ENCODE measurements around the gene CFAP74. TPM values are rescaled to one million over a fixed set of nuclear protein-coding genes. Genes with fewer than 3 reads are reported as not detected.

Gene CFAP74
- total and polyA plus RNA-seq, 9 of the 15 experiments (the other 6 are each of a cell fraction or from before 2014, with no cell fraction given) = 0.03 to 0.15 (median 0.05) TPM; not detected in 6

DNA sequence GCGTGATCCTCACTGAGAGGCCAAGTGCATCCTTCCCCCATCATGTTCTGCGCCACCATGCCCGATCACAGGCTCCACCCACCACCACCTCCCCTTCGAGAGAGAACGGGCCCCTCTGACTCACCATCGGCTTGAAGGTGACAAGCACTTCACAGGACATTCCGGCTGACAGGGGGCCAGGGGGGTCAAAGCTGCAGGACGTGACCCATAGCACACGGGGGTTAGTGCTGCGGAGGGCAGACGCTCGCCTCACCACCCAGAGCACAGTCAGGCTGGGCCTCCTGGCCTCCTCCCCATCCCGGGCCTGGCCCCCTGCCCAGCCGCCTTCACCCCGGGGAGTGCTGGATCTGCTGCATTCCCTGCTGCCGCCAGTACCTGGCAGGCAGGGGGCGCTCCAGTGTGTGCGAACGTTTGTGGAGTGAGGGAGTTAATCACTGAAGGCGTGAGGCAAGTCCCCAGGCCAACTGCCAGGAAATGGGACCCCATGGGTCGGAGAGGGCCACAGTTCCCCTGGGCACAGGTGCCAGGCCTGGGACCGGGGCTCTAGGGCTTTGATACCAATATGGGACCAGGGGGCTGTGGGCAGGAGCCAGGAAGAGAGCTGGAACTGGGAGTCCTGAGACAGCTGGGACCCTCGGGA, 43.6 kb downstream of the CFAP74 start (continued):
- TF ChIP-seq, protein P1, sequence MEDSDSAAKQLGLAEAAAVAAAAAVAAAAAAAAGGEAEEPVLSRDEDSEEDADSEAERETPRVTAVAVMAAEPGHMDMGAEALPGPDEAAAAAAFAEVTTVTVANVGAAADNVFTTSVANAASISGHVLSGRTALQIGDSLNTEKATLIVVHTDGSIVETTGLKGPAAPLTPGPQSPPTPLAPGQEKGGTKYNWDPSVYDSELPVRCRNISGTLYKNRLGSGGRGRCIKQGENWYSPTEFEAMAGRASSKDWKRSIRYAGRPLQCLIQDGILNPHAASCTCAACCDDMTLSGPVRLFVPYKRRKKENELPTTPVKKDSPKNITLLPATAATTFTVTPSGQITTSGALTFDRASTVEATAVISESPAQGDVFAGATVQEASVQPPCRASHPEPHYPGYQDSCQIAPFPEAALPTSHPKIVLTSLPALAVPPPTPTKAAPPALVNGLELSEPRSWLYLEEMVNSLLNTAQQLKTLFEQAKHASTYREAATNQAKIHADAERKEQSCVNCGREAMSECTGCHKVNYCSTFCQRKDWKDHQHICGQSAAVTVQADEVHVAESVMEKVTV (CRISPR knock-in tag; IDR thresholded peaks at IDR 0.05) = peak; percentile 73
- no peak for TF ChIP-seq ZNF232 (CRISPR knock-in tag; IDR thresholded peaks at IDR 0.05)
- no peak for TF ChIP-seq ZNF384 (IDR thresholded peaks at IDR 0.05; ENCODE audit: low read depth, low read length)
- TF ChIP-seq CTBP1 (IDR thresholded peaks at IDR 0.05; ENCODE audit: borderline replicate concordance) = peak; percentile 55
- no peak for TF ChIP-seq ZNF644 (tag; IDR thresholded peaks at IDR 0.05; ENCODE audit: low read depth)
- TF ChIP-seq MTA1 (IDR thresholded peaks at IDR 0.05; ENCODE audit: borderline replicate concordance) = no peak
- peak; percentile 54 for TF ChIP-seq ARID1B (IDR thresholded peaks at IDR 0.05)
- TF ChIP-seq, protein P2, sequence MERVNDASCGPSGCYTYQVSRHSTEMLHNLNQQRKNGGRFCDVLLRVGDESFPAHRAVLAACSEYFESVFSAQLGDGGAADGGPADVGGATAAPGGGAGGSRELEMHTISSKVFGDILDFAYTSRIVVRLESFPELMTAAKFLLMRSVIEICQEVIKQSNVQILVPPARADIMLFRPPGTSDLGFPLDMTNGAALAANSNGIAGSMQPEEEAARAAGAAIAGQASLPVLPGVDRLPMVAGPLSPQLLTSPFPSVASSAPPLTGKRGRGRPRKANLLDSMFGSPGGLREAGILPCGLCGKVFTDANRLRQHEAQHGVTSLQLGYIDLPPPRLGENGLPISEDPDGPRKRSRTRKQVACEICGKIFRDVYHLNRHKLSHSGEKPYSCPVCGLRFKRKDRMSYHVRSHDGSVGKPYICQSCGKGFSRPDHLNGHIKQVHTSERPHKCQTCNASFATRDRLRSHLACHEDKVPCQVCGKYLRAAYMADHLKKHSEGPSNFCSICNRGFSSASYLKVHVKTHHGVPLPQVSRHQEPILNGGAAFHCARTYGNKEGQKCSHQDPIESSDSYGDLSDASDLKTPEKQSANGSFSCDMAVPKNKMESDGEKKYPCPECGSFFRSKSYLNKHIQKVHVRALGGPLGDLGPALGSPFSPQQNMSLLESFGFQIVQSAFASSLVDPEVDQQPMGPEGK (CRISPR knock-in tag; IDR thresholded peaks at IDR 0.05; ENCODE audit: borderline replicate concordance) = no peak
- TF ChIP-seq, protein P3, sequence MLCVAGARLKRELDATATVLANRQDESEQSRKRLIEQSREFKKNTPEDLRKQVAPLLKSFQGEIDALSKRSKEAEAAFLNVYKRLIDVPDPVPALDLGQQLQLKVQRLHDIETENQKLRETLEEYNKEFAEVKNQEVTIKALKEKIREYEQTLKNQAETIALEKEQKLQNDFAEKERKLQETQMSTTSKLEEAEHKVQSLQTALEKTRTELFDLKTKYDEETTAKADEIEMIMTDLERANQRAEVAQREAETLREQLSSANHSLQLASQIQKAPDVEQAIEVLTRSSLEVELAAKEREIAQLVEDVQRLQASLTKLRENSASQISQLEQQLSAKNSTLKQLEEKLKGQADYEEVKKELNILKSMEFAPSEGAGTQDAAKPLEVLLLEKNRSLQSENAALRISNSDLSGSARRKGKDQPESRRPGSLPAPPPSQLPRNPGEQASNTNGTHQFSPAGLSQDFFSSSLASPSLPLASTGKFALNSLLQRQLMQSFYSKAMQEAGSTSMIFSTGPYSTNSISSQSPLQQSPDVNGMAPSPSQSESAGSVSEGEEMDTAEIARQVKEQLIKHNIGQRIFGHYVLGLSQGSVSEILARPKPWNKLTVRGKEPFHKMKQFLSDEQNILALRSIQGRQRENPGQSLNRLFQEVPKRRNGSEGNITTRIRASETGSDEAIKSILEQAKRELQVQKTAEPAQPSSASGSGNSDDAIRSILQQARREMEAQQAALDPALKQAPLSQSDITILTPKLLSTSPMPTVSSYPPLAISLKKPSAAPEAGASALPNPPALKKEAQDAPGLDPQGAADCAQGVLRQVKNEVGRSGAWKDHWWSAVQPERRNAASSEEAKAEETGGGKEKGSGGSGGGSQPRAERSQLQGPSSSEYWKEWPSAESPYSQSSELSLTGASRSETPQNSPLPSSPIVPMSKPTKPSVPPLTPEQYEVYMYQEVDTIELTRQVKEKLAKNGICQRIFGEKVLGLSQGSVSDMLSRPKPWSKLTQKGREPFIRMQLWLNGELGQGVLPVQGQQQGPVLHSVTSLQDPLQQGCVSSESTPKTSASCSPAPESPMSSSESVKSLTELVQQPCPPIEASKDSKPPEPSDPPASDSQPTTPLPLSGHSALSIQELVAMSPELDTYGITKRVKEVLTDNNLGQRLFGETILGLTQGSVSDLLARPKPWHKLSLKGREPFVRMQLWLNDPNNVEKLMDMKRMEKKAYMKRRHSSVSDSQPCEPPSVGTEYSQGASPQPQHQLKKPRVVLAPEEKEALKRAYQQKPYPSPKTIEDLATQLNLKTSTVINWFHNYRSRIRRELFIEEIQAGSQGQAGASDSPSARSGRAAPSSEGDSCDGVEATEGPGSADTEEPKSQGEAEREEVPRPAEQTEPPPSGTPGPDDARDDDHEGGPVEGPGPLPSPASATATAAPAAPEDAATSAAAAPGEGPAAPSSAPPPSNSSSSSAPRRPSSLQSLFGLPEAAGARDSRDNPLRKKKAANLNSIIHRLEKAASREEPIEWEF (CRISPR knock-in tag; IDR thresholded peaks at IDR 0.05) = no peak
- TF ChIP-seq, protein P4, sequence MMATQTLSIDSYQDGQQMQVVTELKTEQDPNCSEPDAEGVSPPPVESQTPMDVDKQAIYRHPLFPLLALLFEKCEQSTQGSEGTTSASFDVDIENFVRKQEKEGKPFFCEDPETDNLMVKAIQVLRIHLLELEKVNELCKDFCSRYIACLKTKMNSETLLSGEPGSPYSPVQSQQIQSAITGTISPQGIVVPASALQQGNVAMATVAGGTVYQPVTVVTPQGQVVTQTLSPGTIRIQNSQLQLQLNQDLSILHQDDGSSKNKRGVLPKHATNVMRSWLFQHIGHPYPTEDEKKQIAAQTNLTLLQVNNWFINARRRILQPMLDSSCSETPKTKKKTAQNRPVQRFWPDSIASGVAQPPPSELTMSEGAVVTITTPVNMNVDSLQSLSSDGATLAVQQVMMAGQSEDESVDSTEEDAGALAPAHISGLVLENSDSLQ (IDR thresholded peaks at IDR 0.05) = peak; percentile 37; the same call in 1 of the 2 replicates
